ENCODE results near the gene LRRC27. TPM values are rescaled to one million over a fixed set of nuclear protein-coding genes. Genes with fewer than 3 reads are reported as not detected.

LRRC27 gene
- total and polyA plus RNA-seq, 2 of the 4 experiments (the other 2 are of a cell fraction): 3.8 to 5.3 TPM

GRCh38 chr10:132410779-132411532 lies 79.0 kb downstream of the LRRC27 start (continued):
- no peak for TF ChIP-seq RCOR1 (IDR thresholded peaks at IDR 0.05; ENCODE audit: insufficient replicate concordance, low read length)

GRCh38 chr10:132411561-132412253 lies 79.7 kb downstream of the LRRC27 start:
- H4K8ac ChIP-seq (ENCODE audit: low read depth in 2 of 2, low read length in 2 of 2): peak overlapping the region in 1 of 2 experiments; percentile 40; a peak in 1 of 4 replicates
- H3K27me3 ChIP-seq (ENCODE audit: control insufficient read depth, insufficient read depth, low read length): no peaks in the 10 kb centered on the region
- H3K56ac ChIP-seq (ENCODE audit: extremely low read depth, insufficient read depth, low read length): no peak overlapping the region
- peak overlapping the region; percentile 20; the same call in 1 of the 2 replicates for H3K4me2 ChIP-seq (ENCODE audit: low read depth, low read length)
- H2BK5ac ChIP-seq (ENCODE audit: low read depth, low read length, poor library complexity, severe bottlenecking): no peak overlapping the region
- intact Hi-C loops (cut with micrococcal nuclease): no loop called here
- H3K4ac ChIP-seq (ENCODE audit: low read depth, low read length): no peak overlapping the region; the same call in 1 of the 2 replicates
- no peak overlapping the region for H2AK5ac ChIP-seq (ENCODE audit: low read depth, low read length)
- H2AK9ac ChIP-seq (replicated peaks; ENCODE audit: low read depth, low read length, poor library complexity): peak overlapping the region; percentile 66
- ChIA-PET CTCF (interaction anchor here (1.2 kb wide), 1 partner anchor 32 kb away, joined by 5 read pairs; no protein-coding TSS in a partner anchor), POLR2A (ENCODE audit: unreplicated experiment) (no interaction called here)
- H3K79me1 ChIP-seq (ENCODE audit: low read depth in 1 of 2, low read length in 2 of 2): peaks cover 0 to 24% of the 10 kb centered on the region in 2 experiments; a peak in 3 of 4 replicates
- H3K9me3 ChIP-seq (ENCODE audit: control insufficient read depth, insufficient read depth, low read length): no peaks in the 10 kb centered on the region
- no TSS peak for BruUV-seq (replicated peaks)
- H3K23ac ChIP-seq (ENCODE audit: low read depth, low read length): no peak overlapping the region
- H3K18ac ChIP-seq (ENCODE audit: low read depth, low read length): no peak overlapping the region
- WGBS, 2 experiments (ENCODE audit: extremely low coverage in 2 of 2, insufficient read length in 1 of 2): 33% methylated on average over 5 of the region's 23 CpGs; no CpG with 5 or more reads in 1 of the 2 experiments
- H3K9me1 ChIP-seq (ENCODE audit: insufficient read depth, low read length): peaks cover 12% of the 10 kb centered on the region
- DNase-seq (peak; percentile 20), ATAC-seq (ENCODE audit: low read depth) (peak; percentile 50)
- in situ Hi-C loops (cut with MboI; ENCODE audit: low sequenced_read_pairs): no loop called here
- H3K36me3 ChIP-seq (ENCODE audit: control insufficient read depth, insufficient read depth, low read length): peaks cover 2% of the 10 kb centered on the region; the same call in 1 of the 2 replicates
- no peak overlapping the region for H2BK20ac ChIP-seq (ENCODE audit: low read depth, low read length)
- no peak overlapping the region for H2BK15ac ChIP-seq (ENCODE audit: low read depth, low read length)
- peaks cover 6% of the 10 kb centered on the region; the same call in 1 of the 2 replicates for H3K4me1 ChIP-seq (ENCODE audit: control insufficient read depth, insufficient read depth, low read length)
- TF ChIP-seq MAFK (IDR thresholded peaks at IDR 0.05; ENCODE audit: low read depth, low read length) (peak; percentile 73), USF2 (IDR thresholded peaks at IDR 0.05; ENCODE audit: low read depth, low read length) (no peak)
- no peak overlapping the region for H3K14ac ChIP-seq (replicated peaks; ENCODE audit: low read depth, low read length)
- dilution Hi-C loops (cut with HindIII; ENCODE audit: low sequenced_read_pairs, unreplicated experiment): no loop called here
- H3K4me3 ChIP-seq (ENCODE audit: insufficient read depth, low read depth, low read length): no peak overlapping the region
- H4K20me1 ChIP-seq (ENCODE audit: insufficient read depth, low read length): peaks cover 12% of the 10 kb centered on the region; the same call in 1 of the 2 replicates
- peak overlapping the region; percentile 60 for H2AFZ ChIP-seq (replicated peaks; ENCODE audit: low read length, poor library complexity)
- H2BK120ac ChIP-seq (ENCODE audit: low read depth, low read length): no peak overlapping the region
- no peak overlapping the region for H4K5ac ChIP-seq (ENCODE audit: low read depth, low read length)
- H3K27ac ChIP-seq (ENCODE audit: insufficient read depth, low read length): no peak overlapping the region
- H3K9ac ChIP-seq (ENCODE audit: low read depth, low read length): no peak overlapping the region
- no peak overlapping the region for H4K91ac ChIP-seq (ENCODE audit: insufficient read depth, low read depth, low read length)
